Hepatic stellate cell (primary cell): ENCODE measurements around the gene SLC39A5.

Experiments used
- DNase-seq: peaks from one replicate; pipeline ENCODE4 v3.0.0; 2011; ENCODE audit warnings: low spot score

Gene SLC39A5

GRCh38 chr12:56229916-56230431, at the start of gene SLC39A5:
TSS of gene SLC39A5 (plus strand) at chr12:56230051. CDS start at chr12:56231275, 1,224 bp downstream.
- no peak for DNase-seq

GRCh38 chr12:56186957-56187356, 42.9 kb upstream of the SLC39A5 start:
- DNase-seq: no peak

- DNase-seq: no peak
Observed at GRCh38 chr12:56188131-56188777, 41.6 kb upstream of the SLC39A5 start.

- DNase-seq: no peak
Observed at GRCh38 chr12:56188778-56189098, 41.1 kb upstream of the SLC39A5 start.

- peak; percentile 92 for DNase-seq
Observed at GRCh38 chr12:56189099-56189917, 40.5 kb upstream of the SLC39A5 start, which contains the start of gene SMARCC2. TSS of gene SMARCC2 (minus strand) at chr12:56189483. CDS start at chr12:56189461, 22 bp downstream.

GRCh38 chr12:56189918-56190694, 39.7 kb upstream of the SLC39A5 start:
- peak; percentile 63 for DNase-seq

- DNase-seq: peak; percentile 26
Observed at GRCh38 chr12:56190695-56191155, 39.1 kb upstream of the SLC39A5 start.

GRCh38 chr12:56192582-56192981, 37.3 kb upstream of the SLC39A5 start:
- no peak for DNase-seq

GRCh38 chr12:56193025-56193578, 36.7 kb upstream of the SLC39A5 start:
- DNase-seq: peak; percentile 75

- DNase-seq: peak; percentile 82
Observed at GRCh38 chr12:56196818-56197550, 32.9 kb upstream of the SLC39A5 start.

- no peak for DNase-seq
Observed at GRCh38 chr12:56197921-56198635, 31.8 kb upstream of the SLC39A5 start.

GRCh38 chr12:56198836-56199235, 31.0 kb upstream of the SLC39A5 start:
- DNase-seq: no peak

GRCh38 chr12:56202366-56202765, 27.5 kb upstream of the SLC39A5 start:
- DNase-seq: no peak

- DNase-seq: no peak
Observed at GRCh38 chr12:56202838-56203237, 27.0 kb upstream of the SLC39A5 start.

- no peak for DNase-seq
Observed at GRCh38 chr12:56204275-56204674, 25.6 kb upstream of the SLC39A5 start.

GRCh38 chr12:56205445-56205844, 24.4 kb upstream of the SLC39A5 start:
- no peak for DNase-seq

- DNase-seq: peak; percentile 57
Observed at GRCh38 chr12:56206452-56207166, 23.2 kb upstream of the SLC39A5 start.

- DNase-seq: no peak
Observed at GRCh38 chr12:56208006-56208405, 21.8 kb upstream of the SLC39A5 start.

GRCh38 chr12:56212361-56212760, 17.5 kb upstream of the SLC39A5 start:
- no peak for DNase-seq

- DNase-seq: no peak
Observed at GRCh38 chr12:56213878-56214277, 16.0 kb upstream of the SLC39A5 start.
